ENCODE data around the gene GAREM1. TPM values are rescaled to one million over a fixed set of nuclear protein-coding genes. Genes with fewer than 3 reads are reported as not detected.
A peak's percentile ranks its signal among the peaks of the same experiment; 100 is the strongest.
"Not testable (repeated sequence)": the region's sequence is repeated elsewhere in the genome, so short reads cannot be mapped to it uniquely, and the experiment has no call there.

Gene GAREM1
- total RNA-seq, 2 donors from 2014 or later, result 12.0 to 15.4 TPM

- Histone ChIP-seq H3K4me1 (ENCODE audit: control insufficient read depth in 1 of 2, low read depth in 2 of 2) (peaks cover 0 to 5% of the 10 kb centered on the region in 2 donors), H3K4me3 (no peak overlapping the region), H3K27me3 (replicated peaks; ENCODE audit: insufficient read depth) (no peaks in the 10 kb centered on the region), H3K9me3 (no peaks in the 10 kb centered on the region), H3K27ac (no peak overlapping the region), H3K36me3 (no peaks in the 10 kb centered on the region)
- no peak for TF ChIP-seq CTCF (IDR thresholded peaks at IDR 0.05)
- DNase-seq (ENCODE audit: low spot score) (no peak), ATAC-seq (ENCODE audit: insufficient number of reproducible peaks, low FRiP score, low read depth) (no peak)
Observed at GRCh38 chr18:32476106-32476505, 5.4 kb upstream of the GAREM1 start.

GRCh38 chr18:32475069-32475468 is 4.4 kb upstream of the GAREM1 start:
- H3K27ac ChIP-seq; H3K27me3 ChIP-seq (replicated peaks; ENCODE audit: insufficient read depth); H3K4me3 ChIP-seq; ATAC-seq (ENCODE audit: insufficient number of reproducible peaks, low FRiP score, low read depth); H3K36me3 ChIP-seq; H3K9me3 ChIP-seq; DNase-seq (ENCODE audit: low spot score); H3K4me1 ChIP-seq (ENCODE audit: control insufficient read depth in 1 of 2, low read depth in 2 of 2): not testable (repeated sequence)

GRCh38 chr18:32473325-32473724 is 2.6 kb upstream of the GAREM1 start:
- no peak overlapping the region for H3K4me3 ChIP-seq
- no peak overlapping the region for H3K27ac ChIP-seq
- TF ChIP-seq CTCF (IDR thresholded peaks at IDR 0.05), result no peak
- no peak for DNase-seq (ENCODE audit: low spot score)
- no peak for ATAC-seq (ENCODE audit: insufficient number of reproducible peaks, low FRiP score, low read depth)
- no peaks in the 10 kb centered on the region for H3K9me3 ChIP-seq
- H3K36me3 ChIP-seq, result no peaks in the 10 kb centered on the region
- peaks cover 3 to 9% of the 10 kb centered on the region in 2 donors for H3K4me1 ChIP-seq (ENCODE audit: control insufficient read depth in 1 of 2, low read depth in 2 of 2)
- no peaks in the 10 kb centered on the region for H3K27me3 ChIP-seq (replicated peaks; ENCODE audit: insufficient read depth)

DNA sequence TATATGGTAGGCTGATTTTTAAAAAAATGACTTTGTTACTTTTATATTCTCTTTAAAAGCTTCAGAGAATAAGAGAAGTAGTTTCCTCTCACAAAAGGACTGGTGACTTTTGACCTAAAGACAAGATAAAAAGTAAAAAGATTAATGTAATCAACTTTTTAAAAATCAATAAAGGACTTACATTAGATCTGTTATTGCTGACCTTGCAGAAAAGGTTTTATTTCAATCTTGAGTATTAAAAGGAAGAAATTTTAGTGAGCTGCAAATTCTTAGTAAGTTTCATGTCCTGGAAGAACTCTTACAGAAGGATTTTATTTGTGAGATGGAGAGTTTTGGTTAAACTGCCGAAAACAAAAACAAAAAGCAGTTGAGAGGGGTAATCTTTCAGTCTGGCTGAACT is 2.2 kb upstream of the GAREM1 start:
- H3K27me3 ChIP-seq (replicated peaks; ENCODE audit: insufficient read depth), result no peaks in the 10 kb centered on the region
- ATAC-seq (ENCODE audit: insufficient number of reproducible peaks, low FRiP score, low read depth), result no peak

DNA sequence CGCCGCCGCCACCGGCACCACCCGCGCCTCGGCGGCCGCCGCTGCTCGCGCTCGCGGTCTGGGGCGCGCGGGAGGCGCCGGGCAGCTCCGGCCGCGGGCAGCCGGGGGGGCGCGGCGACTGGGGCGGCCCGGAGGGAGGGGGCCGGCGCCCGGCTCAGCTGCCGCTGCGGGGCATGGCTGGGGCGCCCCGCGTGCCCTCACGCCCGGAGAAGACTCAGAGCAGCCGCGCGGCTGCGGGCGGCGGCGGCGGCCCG is 295 bp downstream of the GAREM1 start:
- peaks cover 4 to 21% of the 10 kb centered on the region in 2 donors for H3K4me1 ChIP-seq (ENCODE audit: control insufficient read depth in 1 of 2, low read depth in 2 of 2)
- H3K4me3 ChIP-seq, result peak overlapping the region; percentile 81
- H3K27me3 ChIP-seq (replicated peaks; ENCODE audit: insufficient read depth), result no peaks in the 10 kb centered on the region
- H3K9me3 ChIP-seq, result no peaks in the 10 kb centered on the region
- TF ChIP-seq CTCF (IDR thresholded peaks at IDR 0.05), result no peak
- DNase-seq (ENCODE audit: low spot score), result no peak
- peak; percentile 54 for ATAC-seq (ENCODE audit: insufficient number of reproducible peaks, low FRiP score, low read depth)
- no peaks in the 10 kb centered on the region for H3K36me3 ChIP-seq
- peak overlapping the region; percentile 63 to 80 for H3K27ac ChIP-seq

More for the DNA sequence above, 2.2 kb upstream of the GAREM1 start:
- DNase-seq (ENCODE audit: low spot score), result no peak
- TF ChIP-seq CTCF (IDR thresholded peaks at IDR 0.05), result no peak
- H3K4me1 ChIP-seq (ENCODE audit: control insufficient read depth in 1 of 2, low read depth in 2 of 2), result peaks cover 4 to 14% of the 10 kb centered on the region in 2 donors
- no peak overlapping the region for H3K4me3 ChIP-seq
- H3K36me3 ChIP-seq, result no peaks in the 10 kb centered on the region
- no peaks in the 10 kb centered on the region for H3K9me3 ChIP-seq
- no peak overlapping the region for H3K27ac ChIP-seq

- Histone ChIP-seq H3K4me1 (ENCODE audit: control insufficient read depth in 1 of 2, low read depth in 2 of 2) (peaks cover 4 to 21% of the 10 kb centered on the region in 2 donors), H3K9me3 (no peaks in the 10 kb centered on the region), H3K4me3 (peak overlapping the region; percentile 81), H3K36me3 (no peaks in the 10 kb centered on the region), H3K27ac (peak overlapping the region; percentile 56 to 80), H3K27me3 (replicated peaks; ENCODE audit: insufficient read depth) (no peaks in the 10 kb centered on the region)
- ATAC-seq (ENCODE audit: insufficient number of reproducible peaks, low FRiP score, low read depth) (peak; percentile 25), DNase-seq (ENCODE audit: low spot score) (no peak)
- TF ChIP-seq CTCF (IDR thresholded peaks at IDR 0.05), result no peak
Observed at GRCh38 chr18:32469691-32470459, 807 bp downstream of the GAREM1 start.
